Endometrial microvascular endothelial cells (primary cell): ENCODE measurements around the gene FBXW7. TPM values are rescaled to one million over a fixed set of nuclear protein-coding genes. Genes with fewer than 3 reads are reported as not detected.

Experiments
- in situ Hi-C: cut with HindIII; loops from 2 replicates; pipeline ENCODE4 v1.10.0; 2017; ENCODE audit warnings: low sequenced_read_pairs, low pct_unique_long_range_greater_than_20kb; ENCODE audit errors: inconsistent ontology term
- total RNA-seq: library from RNA; depleted of rRNA; stranded (reverse); fragments of >200 nt; gene quantifications from one replicate; pipeline ENCODE4 v1.2.3, GENCODE V29; 2015; ENCODE audit errors: inconsistent ontology term

Gene FBXW7
- total RNA-seq, 1 donor from 2014 or later = 45.3 TPM

DNA sequence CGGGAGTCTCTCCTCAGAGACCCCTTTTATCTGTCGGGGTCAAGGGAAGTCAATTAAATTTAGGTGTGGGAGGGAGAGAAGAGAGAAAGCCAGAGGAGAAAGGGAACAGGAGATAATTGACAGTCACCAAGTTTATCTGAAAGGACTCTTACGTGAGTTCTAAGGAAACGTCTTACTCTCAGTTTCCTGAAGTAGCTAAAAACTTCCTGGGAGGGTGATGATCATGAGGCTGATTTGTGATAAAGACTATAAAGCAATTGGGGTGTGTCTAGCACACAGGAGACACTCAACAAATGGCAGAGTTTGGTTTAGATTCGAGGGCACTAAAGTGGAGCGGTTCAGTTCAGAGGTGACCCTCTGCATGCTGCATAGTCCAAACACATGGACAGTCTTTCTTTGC is 254.1 kb downstream of the FBXW7 start:
- in situ Hi-C loops = no loop called here

DNA sequence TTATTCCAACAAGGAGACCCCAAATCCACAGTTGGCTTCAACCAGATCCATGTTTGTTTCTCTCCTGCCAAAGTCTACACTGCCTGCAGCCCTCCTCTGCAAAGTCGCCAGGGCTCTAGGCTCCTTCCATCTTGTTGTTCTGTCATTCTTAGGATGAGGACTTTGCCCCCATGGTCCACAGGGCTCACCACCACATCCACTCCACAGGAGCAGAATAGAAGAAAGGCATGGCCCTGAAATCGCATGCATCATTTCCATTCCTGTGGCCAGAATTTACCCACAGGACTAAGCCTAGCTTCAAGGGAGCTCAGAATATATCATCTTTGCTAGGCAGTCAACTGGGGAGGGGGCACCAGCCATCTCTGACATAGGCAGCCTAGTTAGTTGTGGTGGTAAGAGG is 254.7 kb downstream of the FBXW7 start:
- in situ Hi-C loops = no loop called here

DNA sequence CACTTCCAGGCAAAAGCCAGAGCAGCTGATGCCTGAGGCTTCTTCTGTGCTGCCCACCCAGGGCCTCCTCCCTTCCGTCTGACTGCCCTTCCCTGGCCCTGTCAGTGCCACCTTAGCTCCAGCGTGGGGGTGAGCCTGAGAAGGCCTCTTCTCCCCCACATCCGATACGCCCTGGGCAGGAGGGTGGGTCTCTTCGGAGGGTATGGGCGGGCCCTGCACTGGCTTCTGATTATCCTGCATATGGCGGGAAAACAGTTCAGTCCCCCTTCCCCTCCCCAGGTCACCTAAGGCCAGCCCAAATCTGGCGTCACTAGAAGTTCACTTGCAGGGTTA is 256.7 kb downstream of the FBXW7 start:
- in situ Hi-C loops = no loop called here

DNA sequence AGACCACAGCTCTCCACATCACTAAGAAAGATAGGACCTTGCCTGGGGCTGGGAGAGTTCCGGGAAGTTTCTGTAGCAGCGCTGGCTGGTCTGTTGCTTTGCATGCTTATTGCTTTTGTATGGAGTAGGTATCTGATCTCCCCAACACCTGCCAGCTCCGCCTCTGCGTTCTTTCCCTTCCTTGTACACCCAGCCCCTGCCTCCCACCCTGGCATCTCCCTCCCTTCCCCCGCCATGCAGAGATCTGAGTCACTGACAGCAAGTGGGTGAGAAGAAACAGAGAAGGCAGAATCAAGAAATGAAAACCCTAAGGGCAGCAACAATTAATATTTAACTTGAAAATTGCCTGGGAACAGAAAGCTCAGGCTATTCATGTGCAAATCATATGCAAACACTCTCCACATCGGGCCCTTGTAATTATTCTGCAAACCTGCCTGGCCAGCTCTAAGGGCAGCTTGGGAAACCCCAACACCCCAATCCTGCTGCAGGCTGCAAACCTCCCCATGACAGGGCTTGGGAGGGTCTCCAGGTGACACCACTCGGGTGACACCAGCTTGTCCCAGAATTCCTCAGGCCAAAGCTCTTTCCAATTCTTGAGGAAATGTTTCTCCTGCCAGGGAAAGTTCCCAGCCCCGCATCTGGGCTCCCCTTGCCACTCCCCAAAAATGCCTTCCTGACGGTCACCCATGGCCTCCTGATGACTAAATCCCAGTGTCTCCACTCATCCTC is 257.2 kb downstream of the FBXW7 start:
- in situ Hi-C loops = no loop called here

DNA sequence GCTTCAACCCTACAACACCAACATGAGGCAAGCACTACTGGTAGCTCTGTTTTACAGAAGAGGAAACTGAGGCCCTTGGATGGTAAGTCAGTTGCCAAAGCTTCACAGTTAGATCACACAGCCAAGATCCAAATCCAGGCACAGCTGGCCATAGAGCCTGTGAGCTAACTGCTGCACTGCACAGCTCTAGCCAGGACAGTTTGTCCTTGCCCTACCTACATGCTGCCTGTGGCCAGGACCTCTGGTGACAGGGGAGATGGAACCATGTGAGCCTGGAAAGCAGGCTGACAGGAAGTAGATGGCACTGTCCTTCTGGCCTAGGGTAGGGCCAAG is 257.8 kb downstream of the FBXW7 start:
- in situ Hi-C loops = no loop called here

DNA sequence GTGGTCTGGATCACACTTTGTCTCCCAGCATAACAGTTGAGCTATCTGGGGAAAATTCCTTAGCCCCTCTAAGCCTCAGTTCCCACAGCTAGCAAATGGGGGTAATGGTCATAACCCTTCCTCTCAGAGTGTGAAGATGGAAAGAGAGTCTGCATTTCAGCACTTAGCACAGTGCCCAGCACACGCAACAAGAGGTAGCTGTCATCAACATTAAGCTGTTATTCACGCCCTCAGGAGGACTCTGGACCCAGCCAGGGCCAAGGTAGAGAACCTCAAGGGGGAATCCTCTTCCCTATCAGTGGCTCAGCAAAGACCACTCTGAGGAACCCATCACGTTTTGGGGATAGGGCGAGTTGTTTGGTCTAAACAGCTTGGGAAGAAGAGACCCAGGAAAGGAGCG is 258.6 kb downstream of the FBXW7 start:
- in situ Hi-C loops = no loop called here

DNA sequence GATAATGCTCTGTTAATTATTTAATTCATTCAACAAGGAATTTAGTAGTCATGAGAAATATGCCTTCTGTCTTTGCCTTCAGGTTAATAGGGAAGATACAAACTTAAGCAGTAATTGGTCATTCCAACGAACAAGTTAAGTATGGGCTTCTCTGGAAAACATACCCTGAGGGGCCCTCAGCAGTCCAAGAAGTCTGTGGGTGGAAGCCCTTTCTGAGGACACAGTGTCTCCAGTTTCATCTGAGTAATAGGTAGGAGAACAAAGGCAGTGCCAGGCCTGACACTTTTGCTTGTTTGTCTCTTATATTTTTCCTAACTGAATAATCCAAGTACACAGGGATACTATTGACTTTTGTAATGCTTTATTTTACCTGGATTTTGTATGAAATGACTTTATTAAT is 262.5 kb downstream of the FBXW7 start:
- in situ Hi-C loops = no loop called here

Other genes with a start within 250 kb of the FBXW7 start
- gene TMEM154, start 143.9 kb upstream of the FBXW7 start, total RNA-seq = 7.0 TPM
- gene TIGD4, start 243.6 kb upstream of the FBXW7 start, total RNA-seq = not detected
- gene ARFIP1, start 243.9 kb upstream of the FBXW7 start, total RNA-seq = 19.5 TPM